C4-2B (cell line): ENCODE data around the gene KCNQ5.

Source experiments
- ZFX ChIP-seq: fragments of 450-650 bp; IDR thresholded peaks from 2 replicates; pipeline ENCODE4 v1.6.1; 2017
- TF ChIP-seq, protein P1 (sequence below): fragments of 450-650 bp; conservative IDR thresholded peaks from 2 replicates; pipeline ENCODE4 v1.5.1; 2017; ENCODE audit warnings: mild to moderate bottlenecking

- TF ChIP-seq, protein P1, sequence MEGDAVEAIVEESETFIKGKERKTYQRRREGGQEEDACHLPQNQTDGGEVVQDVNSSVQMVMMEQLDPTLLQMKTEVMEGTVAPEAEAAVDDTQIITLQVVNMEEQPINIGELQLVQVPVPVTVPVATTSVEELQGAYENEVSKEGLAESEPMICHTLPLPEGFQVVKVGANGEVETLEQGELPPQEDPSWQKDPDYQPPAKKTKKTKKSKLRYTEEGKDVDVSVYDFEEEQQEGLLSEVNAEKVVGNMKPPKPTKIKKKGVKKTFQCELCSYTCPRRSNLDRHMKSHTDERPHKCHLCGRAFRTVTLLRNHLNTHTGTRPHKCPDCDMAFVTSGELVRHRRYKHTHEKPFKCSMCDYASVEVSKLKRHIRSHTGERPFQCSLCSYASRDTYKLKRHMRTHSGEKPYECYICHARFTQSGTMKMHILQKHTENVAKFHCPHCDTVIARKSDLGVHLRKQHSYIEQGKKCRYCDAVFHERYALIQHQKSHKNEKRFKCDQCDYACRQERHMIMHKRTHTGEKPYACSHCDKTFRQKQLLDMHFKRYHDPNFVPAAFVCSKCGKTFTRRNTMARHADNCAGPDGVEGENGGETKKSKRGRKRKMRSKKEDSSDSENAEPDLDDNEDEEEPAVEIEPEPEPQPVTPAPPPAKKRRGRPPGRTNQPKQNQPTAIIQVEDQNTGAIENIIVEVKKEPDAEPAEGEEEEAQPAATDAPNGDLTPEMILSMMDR, result no peak
- no peak for TF ChIP-seq ZFX
Measured at GRCh38 chr6:72665599-72665998, 43.7 kb downstream of the KCNQ5 start.
